Gastrocnemius medialis (tissue), 4 donors: Measurements from ENCODE around the gene CEACAM18.

ENCODE experiments used
- CTCF ChIP-seq, 5 experiments: fragments of 450-650 bp in 3 of 5; fragments of 200-600 bp in 2 of 5; sonication (generic) in 2 of 5; IDR thresholded peaks in 4 of 5; conservative IDR thresholded peaks in 1 of 5; 1 replicate in 4 of 5; 2 replicates in 1 of 5; pipeline ENCODE4 v1.5.1; 2016 to 2019; ENCODE audit warnings: antibody characterized with exemption in 5 of 5, mild to moderate bottlenecking in 3 of 5, moderate library complexity in 3 of 5
- POLR2A ChIP-seq, 2 donors: fragments of 450-650 bp; IDR thresholded peaks; one replicate each; pipeline ENCODE4 v1.6.1; 2017; ENCODE audit warnings: antibody characterized with exemption in 2 of 2, mild to moderate bottlenecking in 2 of 2, moderate library complexity in 2 of 2

GRCh38 chr19:51433043-51433442, 45.3 kb upstream of the CEACAM18 start:
- no peak for TF ChIP-seq POLR2A (IDR thresholded peaks at IDR 0.05)
- TF ChIP-seq CTCF (IDR thresholded peaks at IDR 0.05 in 4 of 5, conservative IDR thresholded peaks at IDR 0.05 in 1 of 5): no peak
